MCF 10A (cell line): ENCODE data around the gene ADISSP. TPM values are rescaled to one million over a fixed set of nuclear protein-coding genes. Genes with fewer than 3 reads are reported as not detected.

Experiments used
- BruUV-seq: library from RNA; stranded (reverse); fragments of 400-500 nt; replicated peaks from 2 replicates; lab custom pipeline; 2021; lab: Mats Ljungman, UMichigan
- CTCF ChIA-PET: fragments of 300-600 bp; sonication (Branson Sonifier 250); formaldehyde crosslinking; extraction: SDS; loops from one replicate; lab custom pipeline; 2021; ENCODE audit warnings: antibody characterized with exemption, inconsistent platforms; lab: Yijun Ruan, JAX
- POLR2A ChIA-PET: fragments of 300-600, 350-650 bp; sonication (Branson Sonifier 250); formaldehyde crosslinking; extraction: SDS; loops from one replicate; lab custom pipeline; 2020; ENCODE audit warnings: antibody characterized with exemption, inconsistent platforms; lab: Yijun Ruan, JAX
- DNase-seq: peaks from one replicate; pipeline ENCODE4 v3.0.0-alpha.2; 2018; ENCODE audit not compliant: unreplicated experiment
- H3K27ac Mint-ChIP-seq: one replicate; pipeline ENCODE4 v1.8.0; 2022; ENCODE audit warnings: mild to moderate bottlenecking, low read depth, mixed read lengths; ENCODE audit not compliant: unreplicated experiment
- H3K27me3 Mint-ChIP-seq: one replicate; pipeline ENCODE4 v1.8.0; 2022; ENCODE audit warnings: mixed read lengths; ENCODE audit not compliant: insufficient read depth, unreplicated experiment
- H3K36me3 Mint-ChIP-seq: one replicate; pipeline ENCODE4 v1.8.0; 2022; ENCODE audit warnings: mild to moderate bottlenecking, moderate library complexity, mixed read lengths; ENCODE audit not compliant: insufficient read depth, unreplicated experiment
- H3K4me1 Mint-ChIP-seq: one replicate; pipeline ENCODE4 v1.8.0; 2022; ENCODE audit warnings: mixed read lengths; ENCODE audit not compliant: insufficient read depth, unreplicated experiment
- H3K4me3 Mint-ChIP-seq: one replicate; pipeline ENCODE4 v1.8.0; 2022; ENCODE audit warnings: mild to moderate bottlenecking, moderate library complexity, mixed read lengths; ENCODE audit not compliant: unreplicated experiment
- H3K9me3 Mint-ChIP-seq: one replicate; pipeline ENCODE4 v1.8.0; 2022; ENCODE audit warnings: mixed read lengths; ENCODE audit not compliant: unreplicated experiment
- CTCF ChIP-seq: fragments of 200-600 bp; IDR thresholded peaks from one replicate; pipeline ENCODE4 v1.8.0; 2022; ENCODE audit warnings: antibody characterized with exemption, mild to moderate bottlenecking; ENCODE audit not compliant: unreplicated experiment
- intact Hi-C: fragments of 100-400 bp; cut with micrococcal nuclease; formaldehyde crosslinking; loops from 2 replicates; pipeline ENCODE4 v1.14.1; 2022
- total RNA-seq: library from RNA; stranded (reverse); gene quantifications from 2 replicates; pipeline ENCODE4 v1.2.3, GENCODE V29; 2022

The ADISSP gene
- total RNA-seq, 1 experiment from 2014 or later = 58.8 TPM

- Mint-ChIP-seq H3K27ac (no peak overlapping the region), H3K36me3 (peaks cover 6% of the 10 kb centered on the region), H3K4me1 (peaks cover 14% of the 10 kb centered on the region), H3K9me3 (no peaks in the 10 kb centered on the region), H3K4me3 (no peak overlapping the region), H3K27me3 (no peaks in the 10 kb centered on the region)
- TF ChIP-seq CTCF = no peak
- BruUV-seq = no TSS peak
- CTCF ChIA-PET = interaction anchor here (0.8 to 6.7 kb wide), 4 partner anchors 9 to 91 kb away, joined by 3 to 65 read pairs (median 6); partner anchors contain the start of genes AP5S1 and SPEF1
- intact Hi-C loops = no loop called here
- POLR2A ChIA-PET = interaction anchor here (0.7 kb wide), 1 partner anchor 604 kb away, joined by 3 read pairs; no protein-coding TSS in a partner anchor
- DNase-seq = no peak
Measured at GRCh38 chr20:3763671-3764601, 3.6 kb downstream of the ADISSP start.

- POLR2A ChIA-PET = no interaction called here
- H3K36me3 Mint-ChIP-seq = peaks cover 20% of the 10 kb centered on the region
- intact Hi-C loops = no loop called here
- no peak for TF ChIP-seq CTCF
- H3K9me3 Mint-ChIP-seq = no peaks in the 10 kb centered on the region
- CTCF ChIA-PET = interaction anchor here (0.7 to 2.2 kb wide), 6 partner anchors 8 to 78 kb away, joined by 3 to 8 read pairs (median 6); partner anchors contain the start of gene SPEF1
- H3K4me1 Mint-ChIP-seq = peaks cover 2% of the 10 kb centered on the region
- H3K4me3 Mint-ChIP-seq = no peak overlapping the region
- H3K27ac Mint-ChIP-seq = no peak overlapping the region
- no TSS peak for BruUV-seq
- H3K27me3 Mint-ChIP-seq = no peaks in the 10 kb centered on the region
- DNase-seq = no peak
Measured at GRCh38 chr20:3760655-3761348, 6.8 kb downstream of the ADISSP start.

GRCh38 chr20:3759884-3760283, 7.7 kb downstream of the ADISSP start:
- no peaks in the 10 kb centered on the region for H3K27me3 Mint-ChIP-seq
- no peak for DNase-seq
- H3K4me1 Mint-ChIP-seq = no peaks in the 10 kb centered on the region
- no peak overlapping the region for H3K4me3 Mint-ChIP-seq
- ChIA-PET CTCF (interaction anchor here (0.6 to 2.2 kb wide), 5 partner anchors 9 to 79 kb away, joined by 3 to 8 read pairs (median 6); partner anchors contain the start of gene SPEF1), POLR2A (interaction anchor here (0.5 kb wide), 1 partner anchor 80 kb away, joined by 3 read pairs; no protein-coding TSS in a partner anchor)
- no peak overlapping the region for H3K27ac Mint-ChIP-seq
- peaks cover 26% of the 10 kb centered on the region for H3K36me3 Mint-ChIP-seq
- TF ChIP-seq CTCF = no peak
- intact Hi-C loops = no loop called here
- BruUV-seq = no TSS peak
- H3K9me3 Mint-ChIP-seq = no peaks in the 10 kb centered on the region
